ENCODE measurements around the gene MRPS31.

- TF ChIP-seq CTCF (IDR thresholded peaks at IDR 0.05) (no peak), POLR2AphosphoS5 (IDR thresholded peaks at IDR 0.05) (no peak), POLR2A (IDR thresholded peaks at IDR 0.05) (no peak)
Observed at GRCh38 chr13:40706439-40706838, 64.6 kb downstream of the MRPS31 start.
